GM18519 (cell line): ENCODE measurements around the gene HAVCR1.
"Not testable (repeated sequence)": the region's sequence is repeated elsewhere in the genome, so short reads cannot be mapped to it uniquely, and the experiment has no call there.

ENCODE experiments used
- ATAC-seq: cut with Tn5 transposase; IDR thresholded peaks from one replicate; pipeline ENCODE4 v1.9.1; 2021; ENCODE audit warnings: mild to moderate bottlenecking, moderate library complexity; ENCODE audit not compliant: unreplicated experiment, low FRiP score

The HAVCR1 gene

GRCh38 chr5:157059093-157059539, at the start of gene HAVCR1:
HAVCR1 (minus strand) TSS chr5:157059116; CDS start chr5:157057943, 1,173 bp downstream.
- ATAC-seq = no peak

DNA sequence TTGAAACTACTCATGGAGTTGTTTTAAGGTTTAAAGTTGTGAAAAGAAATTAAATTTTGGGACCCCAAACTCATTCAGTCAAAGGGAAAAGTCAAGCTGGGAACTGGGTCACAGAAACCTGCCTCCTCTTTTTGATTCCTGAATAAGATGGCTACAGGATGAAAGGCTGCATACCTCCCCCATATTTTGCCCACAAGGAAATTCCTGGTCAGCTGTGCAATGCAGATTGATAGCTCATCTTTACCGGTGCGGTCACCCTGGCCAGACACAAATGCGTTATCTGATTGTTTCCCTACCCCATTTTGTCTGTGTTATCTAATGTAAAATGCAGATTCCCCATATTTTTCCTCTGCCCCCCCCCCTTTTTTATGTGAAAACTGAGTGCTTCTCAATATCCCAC, 48.6 kb upstream of the HAVCR1 start:
- no peak for ATAC-seq

DNA sequence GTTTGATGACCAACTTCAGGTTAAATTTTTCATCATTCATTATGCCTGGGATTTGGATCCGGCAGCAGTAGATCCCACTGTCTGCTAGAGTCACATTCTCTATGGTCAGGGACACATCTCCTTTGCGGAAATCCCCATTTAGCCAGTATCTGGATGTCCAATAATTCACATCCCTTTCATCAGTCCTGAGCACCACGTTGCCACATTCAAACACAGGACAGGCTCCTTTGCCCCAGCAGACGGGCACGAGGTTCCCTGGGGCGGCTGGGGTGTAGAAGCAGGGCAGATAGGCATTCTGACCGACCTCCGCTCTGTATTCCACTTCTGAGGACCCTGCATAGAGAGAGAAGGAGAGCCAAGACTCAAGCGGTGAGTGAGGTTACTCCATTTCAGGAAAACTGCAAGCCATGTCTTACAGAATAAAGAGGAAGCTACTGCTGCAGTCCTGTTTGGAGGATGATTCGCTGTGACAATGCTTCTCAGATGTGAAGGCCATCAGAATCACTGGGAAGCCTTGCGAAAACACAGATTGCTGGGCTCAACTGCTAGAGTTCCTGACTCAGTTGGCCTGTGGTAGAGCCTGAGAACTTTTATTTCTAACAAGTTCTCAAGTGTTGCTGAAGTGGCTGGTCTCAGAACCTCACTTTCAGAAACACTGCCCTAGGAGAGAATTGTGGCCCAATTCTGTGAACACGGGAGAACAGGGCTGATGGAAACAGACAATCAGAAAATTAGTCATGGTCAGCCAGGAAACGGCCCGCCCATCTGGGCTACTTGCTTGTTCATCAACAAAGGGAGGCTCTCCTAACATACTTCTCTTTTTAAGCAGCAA, 47.9 kb upstream of the HAVCR1 start:
- ATAC-seq = no peak

DNA sequence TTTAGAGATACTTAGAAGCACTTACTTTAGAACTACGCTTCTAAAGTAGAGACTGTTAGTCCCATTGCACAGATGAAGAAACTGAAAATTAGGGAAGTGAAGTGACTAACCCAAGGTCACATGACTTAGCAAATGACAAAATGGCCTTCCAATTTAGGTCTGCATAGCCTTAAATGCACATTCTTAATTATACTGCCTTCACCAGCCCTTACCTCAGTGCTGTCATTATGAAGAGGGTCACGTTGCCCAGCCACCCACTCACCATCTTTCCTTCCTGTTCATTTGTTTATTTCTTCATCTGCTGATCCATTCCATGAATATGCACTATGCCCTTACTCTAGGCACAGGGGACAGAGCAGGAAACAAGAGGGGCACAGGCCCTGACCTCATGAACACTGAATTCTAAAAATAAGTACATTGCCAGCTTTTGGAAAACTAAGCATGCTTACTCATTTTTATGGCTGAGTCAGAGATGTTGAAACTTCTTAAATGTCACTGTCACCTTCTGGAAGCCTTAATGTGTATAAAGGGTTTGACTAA, 41.3 kb upstream of the HAVCR1 start:
- no peak for ATAC-seq

DNA sequence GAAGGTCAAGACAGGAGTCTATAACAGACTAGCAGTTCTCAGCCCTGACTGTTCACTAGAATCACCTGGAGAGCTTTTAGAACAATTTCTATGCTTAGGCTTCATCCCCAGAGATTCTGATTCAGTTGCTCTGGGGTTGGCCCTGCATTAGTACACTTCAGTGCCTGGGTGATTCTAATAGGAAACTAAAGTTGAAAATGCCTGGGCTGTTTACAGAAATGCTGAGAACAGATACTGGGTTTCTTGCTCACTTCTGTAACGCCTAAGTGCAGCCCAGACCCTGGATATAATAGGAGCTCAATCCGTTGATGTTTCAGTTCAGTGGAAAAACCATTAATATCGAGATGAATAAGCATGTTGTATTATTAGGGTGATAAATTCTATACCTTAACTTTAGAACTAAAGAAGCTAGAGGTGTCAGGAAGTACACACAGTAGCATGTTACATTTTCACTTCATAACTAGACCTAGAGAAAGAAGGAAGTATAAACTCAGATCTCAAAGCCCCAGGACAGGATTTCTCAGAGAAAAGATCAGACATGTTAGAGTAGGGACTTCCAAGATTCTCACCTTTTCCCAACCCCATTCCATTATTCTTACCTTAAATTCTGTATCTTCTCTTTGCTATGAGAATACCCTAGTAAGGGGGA, 29.6 kb upstream of the HAVCR1 start:
- peak; percentile 76 for ATAC-seq

GRCh38 chr5:157086751-157087359, 27.9 kb upstream of the HAVCR1 start:
- ATAC-seq = no peak

GRCh38 chr5:157085930-157086329, 27.0 kb upstream of the HAVCR1 start:
- no peak for ATAC-seq

- no peak for ATAC-seq
Measured at GRCh38 chr5:157080286-157080685, 21.4 kb upstream of the HAVCR1 start.

DNA sequence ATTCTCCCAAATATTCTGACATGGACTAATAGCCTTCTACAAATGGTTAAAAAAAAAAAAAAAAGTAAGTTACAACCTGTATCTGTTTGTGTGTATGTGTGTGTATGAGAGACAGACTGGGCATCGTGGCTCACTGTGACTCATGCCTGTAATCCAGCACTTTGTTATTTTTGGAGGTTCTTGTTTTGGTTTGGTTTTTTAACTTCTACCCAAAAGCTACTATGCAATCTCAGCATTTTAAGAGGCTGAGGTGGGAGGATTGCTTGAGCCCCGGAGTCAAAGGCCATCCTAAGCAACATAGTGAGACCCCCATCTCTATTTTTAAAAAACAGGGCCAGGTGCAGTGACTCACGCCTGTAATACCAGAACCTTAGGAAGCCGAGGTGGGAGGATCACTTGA, 17.6 kb upstream of the HAVCR1 start:
- no peak for ATAC-seq

DNA sequence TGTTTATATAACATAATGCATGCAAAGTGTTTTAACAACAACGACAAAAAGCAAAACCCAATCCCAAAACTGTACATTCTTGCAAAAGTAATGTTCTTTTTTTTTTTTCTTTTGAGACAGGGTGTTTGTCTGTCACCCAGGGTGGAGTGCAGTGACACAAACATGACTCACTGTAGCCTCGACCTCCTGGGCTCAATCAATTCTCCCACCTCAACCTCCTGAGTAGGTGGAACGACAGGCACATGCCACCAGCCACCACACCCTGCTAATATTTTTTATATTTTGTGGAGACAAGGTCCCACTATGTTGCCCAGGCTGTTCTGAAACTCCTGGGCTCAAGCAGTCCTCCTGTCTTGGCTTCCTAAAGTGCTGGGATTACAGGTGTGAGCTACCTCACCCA, 13.6 kb upstream of the HAVCR1 start:
- ATAC-seq = no peak

- ATAC-seq = no peak
Measured at GRCh38 chr5:157069949-157070348, 11.0 kb upstream of the HAVCR1 start.

DNA sequence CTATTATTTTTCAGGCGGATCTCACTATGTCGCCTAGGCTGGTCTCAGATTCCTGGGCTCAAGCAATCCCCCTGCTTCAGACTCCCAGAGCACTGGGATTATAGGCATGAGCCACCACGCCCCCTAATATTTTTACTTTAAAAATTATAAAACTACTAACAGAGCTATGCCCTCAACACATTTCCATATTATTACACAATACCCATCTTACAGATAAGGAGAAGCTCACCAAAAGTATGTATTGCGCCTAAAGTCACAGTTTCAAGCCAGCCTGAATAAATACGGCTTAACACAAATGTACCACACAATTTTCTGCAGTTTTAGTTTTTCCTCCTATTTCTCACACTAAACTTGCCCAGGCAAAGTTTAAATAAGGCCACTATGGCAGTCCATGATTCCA, 9.9 kb upstream of the HAVCR1 start:
- ATAC-seq = no peak

DNA sequence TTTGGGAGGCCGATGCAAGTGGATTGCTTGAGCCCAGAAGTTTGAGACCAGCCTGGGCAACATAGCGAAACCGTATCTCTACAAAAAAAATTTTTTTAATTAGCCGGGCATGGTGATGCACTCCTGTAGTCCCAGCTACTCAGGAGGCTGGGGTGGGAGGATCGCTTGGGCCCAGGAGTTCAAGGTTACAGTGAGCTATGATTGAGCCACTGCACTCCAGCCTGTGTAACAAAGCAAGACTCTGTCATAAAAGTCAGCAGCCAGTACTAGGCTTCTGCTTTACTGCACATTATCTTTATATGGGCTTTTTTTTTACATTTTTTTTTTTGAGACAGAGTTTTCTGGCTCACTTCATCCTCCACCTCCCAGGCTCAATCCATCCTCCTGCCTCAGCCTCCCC, 9.4 kb upstream of the HAVCR1 start:
- ATAC-seq = no peak

- ATAC-seq = no peak
Measured at GRCh38 chr5:157067005-157067404, 8.1 kb upstream of the HAVCR1 start.

DNA sequence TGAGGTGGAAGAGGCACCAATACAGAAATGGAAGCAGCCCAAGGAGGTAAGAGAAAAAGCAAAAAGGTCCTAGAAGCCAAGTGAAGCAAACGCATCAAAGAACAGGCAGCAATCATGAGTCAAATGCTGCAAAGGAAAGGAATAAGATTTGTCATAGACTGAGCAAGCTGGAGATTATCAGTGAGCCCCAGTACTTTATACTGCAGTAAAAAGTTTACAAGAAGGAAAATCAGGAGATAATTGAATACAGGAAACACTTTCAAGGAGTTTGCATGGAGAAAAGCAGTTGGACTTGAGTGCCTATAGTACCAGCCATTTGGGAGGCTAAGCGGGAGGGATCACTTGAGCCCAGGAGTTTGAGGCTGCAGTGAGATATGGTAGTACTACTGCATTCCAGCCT, 7.2 kb upstream of the HAVCR1 start:
- ATAC-seq = no peak

DNA sequence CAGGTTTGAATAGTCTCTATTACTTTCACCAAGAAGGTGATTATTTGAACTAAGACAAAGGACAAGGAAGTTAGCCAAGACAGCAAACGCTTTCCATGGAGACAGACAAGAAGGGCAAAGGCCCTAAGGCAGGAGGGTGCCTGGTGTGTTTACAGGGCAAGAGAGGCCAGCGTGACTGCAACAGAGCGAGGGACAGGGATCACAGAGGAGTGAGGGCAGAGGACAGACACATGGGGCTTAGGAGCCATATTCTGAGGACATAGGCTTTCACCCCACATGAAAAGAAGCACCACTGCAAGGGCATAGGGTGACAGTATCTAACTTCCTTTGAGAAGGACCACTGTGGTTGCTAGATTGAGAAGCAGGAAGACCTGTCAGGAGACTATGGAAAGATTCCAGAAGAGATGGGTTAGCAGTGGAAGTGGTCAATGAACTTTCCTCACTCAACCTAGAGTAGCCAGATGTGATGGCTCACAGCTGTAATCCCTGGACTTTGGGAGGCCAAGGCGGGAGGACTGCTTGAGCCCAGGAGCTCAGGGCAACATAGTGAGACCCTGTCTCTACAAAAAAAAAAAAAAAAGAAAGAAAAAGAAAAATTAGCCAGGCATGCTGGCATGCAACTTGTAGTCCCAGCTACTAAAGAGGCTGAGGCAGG, 5.0 kb upstream of the HAVCR1 start:
- ATAC-seq = no peak

GRCh38 chr5:157059891-157060290, 975 bp upstream of the HAVCR1 start:
- no peak for ATAC-seq

DNA sequence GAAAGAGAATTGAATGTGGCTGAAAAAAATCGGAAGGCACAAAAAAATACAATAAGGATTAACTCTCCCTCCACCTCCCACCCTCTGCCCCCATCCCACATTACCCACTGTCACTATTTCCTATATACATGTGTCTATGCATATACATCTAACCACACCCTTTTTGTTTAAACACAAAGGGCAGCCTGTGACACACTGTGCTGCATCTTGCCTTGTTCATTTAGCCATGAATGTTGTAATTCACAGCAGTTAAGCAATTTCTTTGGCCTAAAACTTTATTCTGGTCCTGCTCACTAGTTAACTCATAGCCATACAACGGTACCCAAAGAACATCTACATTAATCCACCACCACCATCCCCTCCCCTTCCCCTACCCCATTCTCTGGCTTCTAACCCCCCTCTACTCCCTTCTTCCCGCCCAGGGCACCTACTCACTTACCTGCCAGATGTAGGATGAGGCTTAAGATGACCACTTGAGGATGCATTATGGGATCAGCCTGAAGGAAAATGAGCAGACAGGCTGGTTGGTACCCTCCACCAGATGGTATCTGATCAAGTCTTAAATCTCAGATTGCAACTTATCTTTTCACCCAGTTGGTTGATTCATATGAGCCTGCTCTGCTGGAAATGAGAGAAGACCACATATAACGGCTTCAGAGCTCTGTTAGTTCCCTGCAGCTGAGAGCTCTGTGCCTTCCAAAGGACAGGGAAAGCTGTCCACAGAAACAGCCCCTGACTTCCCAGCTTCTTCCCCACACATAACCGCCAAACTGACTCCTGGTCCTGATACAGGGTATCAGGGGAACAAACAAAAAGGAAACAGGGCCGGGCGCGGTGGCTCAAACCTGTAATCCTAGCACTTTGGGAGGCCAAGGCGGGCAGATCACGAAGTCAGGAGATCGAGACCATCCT, 1.2 kb downstream of the HAVCR1 start:
- no peak for ATAC-seq

- ATAC-seq = not testable (repeated sequence)
Measured at GRCh38 chr5:157056848-157057247, 2.1 kb downstream of the HAVCR1 start.
